Smooth muscle cell (in vitro differentiated cells): Measurements from ENCODE around the gene TXN. TPM values are rescaled to one million over a fixed set of nuclear protein-coding genes. Genes with fewer than 3 reads are reported as not detected.

Experiments used
- DNase-seq: peaks from one replicate; lab custom pipeline; 2025; ENCODE audit not compliant: unreplicated experiment; lab: John Stamatoyannopoulos, UW
- H2AFZ ChIP-seq: fragments of 200-600 bp; sonication (generic); 2 replicates; pipeline ENCODE4 v1.6.0; 2016; ENCODE audit warnings: antibody characterized with exemption, low read depth, mild to moderate bottlenecking
- H3F3A ChIP-seq: fragments of 200-600 bp; sonication (generic); 2 replicates; pipeline ENCODE4 v1.6.0; 2017; ENCODE audit warnings: antibody characterized with exemption, low read depth
- H3K27ac ChIP-seq: fragments of 200-600 bp; sonication (generic); 2 replicates; pipeline ENCODE4 v1.5.1; 2016; ENCODE audit warnings: low read depth, mild to moderate bottlenecking
- H3K27me3 ChIP-seq: fragments of 200-600 bp; sonication (generic); 2 replicates; pipeline ENCODE4 v1.6.1; 2016; ENCODE audit warnings: low read depth, mild to moderate bottlenecking
- H3K36me3 ChIP-seq: fragments of 200-600 bp; sonication (generic); 2 replicates; pipeline ENCODE4 v1.5.1; 2016; ENCODE audit warnings: low read depth
- H3K4me1 ChIP-seq: fragments of 200-600 bp; sonication (generic); 2 replicates; pipeline ENCODE4 v1.5.1; 2016; ENCODE audit warnings: low read depth
- H3K4me2 ChIP-seq: fragments of 200-600 bp; sonication (generic); 2 replicates; pipeline ENCODE4 v1.6.0; 2016; ENCODE audit warnings: mild to moderate bottlenecking
- H3K4me3 ChIP-seq: fragments of 200-600 bp; sonication (generic); 2 replicates; pipeline ENCODE4 v1.5.1; 2016; ENCODE audit warnings: mild to moderate bottlenecking
- H3K79me2 ChIP-seq: fragments of 200-600 bp; sonication (generic); 2 replicates; pipeline ENCODE4 v1.6.0; 2016; ENCODE audit warnings: low read depth, mild to moderate bottlenecking
- H3K9ac ChIP-seq: fragments of 200-600 bp; sonication (generic); 2 replicates; pipeline ENCODE4 v1.6.0; 2016; ENCODE audit warnings: low read depth
- H3K9me3 ChIP-seq: fragments of 200-600 bp; sonication (generic); replicated peaks from 2 replicates; pipeline ENCODE4 v1.5.1; 2016; ENCODE audit warnings: low read depth
- H4K20me1 ChIP-seq: fragments of 200-600 bp; sonication (generic); 2 replicates; pipeline ENCODE4 v1.6.0; 2016; ENCODE audit warnings: low read depth
- WGBS: methylation state at CpG from one replicate; pipeline ENCODE4 v1.1.7; 2016; ENCODE audit warnings: low lambda C conversion rate; 5-methylcytosine and 5-hydroxymethylcytosine counted together
- polyA plus RNA-seq: library from polyadenylated mRNA; unstranded; fragments of >200 nt; fragmentation: Nextera tagmentation; extraction: Ambion mirVana; gene quantifications from 2 replicates; pipeline ENCODE4 v1.2.1, GENCODE V29; 2016
- total RNA-seq: library from RNA; depleted of rRNA; stranded (reverse); fragments of >200 nt; gene quantifications from 2 replicates; pipeline ENCODE4 v1.2.3, GENCODE V29; 2014
- TF ChIP-seq, protein P1 (sequence below): fragments of 200-600 bp; sonication (generic); IDR thresholded peaks from 2 replicates; pipeline ENCODE4 v1.5.1; 2017; ENCODE audit warnings: borderline replicate concordance, mild to moderate bottlenecking, antibody characterized with exemption; ENCODE audit not compliant: insufficient read depth, poor library complexity, severe bottlenecking

TXN gene
- total and polyA plus RNA-seq, 2 experiments from 2014 or later = 394 to 426 TPM

DNA sequence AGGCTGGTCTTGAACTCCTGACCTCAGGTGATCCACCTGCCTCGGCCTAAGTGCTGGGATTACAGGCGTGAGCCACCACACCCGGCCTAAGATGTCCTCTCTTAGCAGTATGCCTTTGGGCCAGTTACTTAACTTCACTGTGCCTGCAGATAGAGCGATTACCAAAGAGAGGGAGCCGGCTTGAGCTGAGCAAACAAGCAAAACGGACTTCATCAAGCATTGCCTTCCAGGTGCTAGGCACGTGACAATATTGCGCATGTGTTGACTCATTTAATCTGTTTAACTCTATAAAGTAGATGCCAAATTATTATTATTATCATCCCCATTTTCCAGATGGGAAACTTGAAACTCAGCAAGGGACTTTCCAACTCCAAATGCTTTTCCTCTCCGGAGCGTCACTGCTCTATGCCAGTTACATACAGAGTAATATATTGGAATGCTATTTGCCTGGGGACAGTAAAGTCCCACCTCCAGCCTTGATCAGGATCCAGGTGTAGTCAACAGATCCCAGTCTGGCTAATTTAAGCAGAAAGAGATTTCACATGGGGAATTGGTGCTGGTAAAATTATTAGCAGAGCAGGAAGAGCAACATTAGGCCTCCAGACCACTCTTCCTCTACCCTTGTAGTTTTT, 42.8 kb downstream of the TXN start:
- Histone ChIP-seq H3K79me2 (no peaks in the 10 kb centered on the region), H3K9me3 (no peaks in the 10 kb centered on the region), H3K4me2 (no peak overlapping the region), H2AFZ (no peak overlapping the region), H3K27me3 (peaks cover 13% of the 10 kb centered on the region), H3F3A (no peaks in the 10 kb centered on the region), H3K27ac (no peak overlapping the region), H4K20me1 (no peaks in the 10 kb centered on the region), H3K4me1 (no peaks in the 10 kb centered on the region), H3K4me3 (no peak overlapping the region), H3K36me3 (no peaks in the 10 kb centered on the region), H3K9ac (no peak overlapping the region)
- DNase-seq = no peak
- TF ChIP-seq, protein P1, sequence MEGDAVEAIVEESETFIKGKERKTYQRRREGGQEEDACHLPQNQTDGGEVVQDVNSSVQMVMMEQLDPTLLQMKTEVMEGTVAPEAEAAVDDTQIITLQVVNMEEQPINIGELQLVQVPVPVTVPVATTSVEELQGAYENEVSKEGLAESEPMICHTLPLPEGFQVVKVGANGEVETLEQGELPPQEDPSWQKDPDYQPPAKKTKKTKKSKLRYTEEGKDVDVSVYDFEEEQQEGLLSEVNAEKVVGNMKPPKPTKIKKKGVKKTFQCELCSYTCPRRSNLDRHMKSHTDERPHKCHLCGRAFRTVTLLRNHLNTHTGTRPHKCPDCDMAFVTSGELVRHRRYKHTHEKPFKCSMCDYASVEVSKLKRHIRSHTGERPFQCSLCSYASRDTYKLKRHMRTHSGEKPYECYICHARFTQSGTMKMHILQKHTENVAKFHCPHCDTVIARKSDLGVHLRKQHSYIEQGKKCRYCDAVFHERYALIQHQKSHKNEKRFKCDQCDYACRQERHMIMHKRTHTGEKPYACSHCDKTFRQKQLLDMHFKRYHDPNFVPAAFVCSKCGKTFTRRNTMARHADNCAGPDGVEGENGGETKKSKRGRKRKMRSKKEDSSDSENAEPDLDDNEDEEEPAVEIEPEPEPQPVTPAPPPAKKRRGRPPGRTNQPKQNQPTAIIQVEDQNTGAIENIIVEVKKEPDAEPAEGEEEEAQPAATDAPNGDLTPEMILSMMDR = no peak
- WGBS = 95% methylated on average over 10 of the region's 10 CpGs

DNA sequence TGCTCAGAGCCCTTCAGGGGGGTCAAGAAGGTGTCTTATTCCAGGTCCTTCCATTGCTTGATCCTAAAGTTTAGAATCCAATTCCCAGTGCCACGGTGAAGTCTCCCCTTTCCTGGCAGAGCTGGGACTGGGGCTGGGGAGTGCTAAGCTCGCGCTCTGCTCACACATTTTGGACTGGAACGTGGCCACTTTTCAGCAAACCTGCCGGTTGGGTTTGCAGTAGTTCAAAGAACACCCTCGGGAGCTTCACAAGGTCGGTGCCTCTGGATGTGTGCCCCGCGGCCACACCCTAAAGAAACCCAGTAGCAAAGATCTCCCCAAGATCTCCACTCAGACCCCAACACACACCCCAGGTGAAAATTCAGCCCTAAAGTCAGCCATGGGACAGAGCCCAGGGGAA, 48.3 kb downstream of the TXN start, which contains the start of gene C9orf152:
Gene C9orf152 (minus strand): TSS at position 129 of the 400 bp plus-strand sequence. CDS start 580 bp downstream, outside the sequence.
- Histone ChIP-seq H3K4me2 (no peak within 1 kb of the TSS), H3K79me2 (no peaks in the 10 kb centered on the region), H3K27me3 (peaks cover 10% of the 10 kb centered on the region), H3K9ac (no peak within 1 kb of the TSS), H3F3A (no peaks in the 10 kb centered on the region), H3K36me3 (no peaks in the 10 kb centered on the region), H3K4me1 (no peaks in the 10 kb centered on the region), H4K20me1 (no peaks in the 10 kb centered on the region), H3K4me3 (no peak within 1 kb of the TSS), H3K9me3 (no peaks in the 10 kb centered on the region), H2AFZ (no peak within 1 kb of the TSS), H3K27ac (no peak within 1 kb of the TSS)
- TF ChIP-seq, protein P1 = no peak
- 89% methylated on average over 9 of the region's 9 CpGs for WGBS
- DNase-seq = no peak

DNA sequence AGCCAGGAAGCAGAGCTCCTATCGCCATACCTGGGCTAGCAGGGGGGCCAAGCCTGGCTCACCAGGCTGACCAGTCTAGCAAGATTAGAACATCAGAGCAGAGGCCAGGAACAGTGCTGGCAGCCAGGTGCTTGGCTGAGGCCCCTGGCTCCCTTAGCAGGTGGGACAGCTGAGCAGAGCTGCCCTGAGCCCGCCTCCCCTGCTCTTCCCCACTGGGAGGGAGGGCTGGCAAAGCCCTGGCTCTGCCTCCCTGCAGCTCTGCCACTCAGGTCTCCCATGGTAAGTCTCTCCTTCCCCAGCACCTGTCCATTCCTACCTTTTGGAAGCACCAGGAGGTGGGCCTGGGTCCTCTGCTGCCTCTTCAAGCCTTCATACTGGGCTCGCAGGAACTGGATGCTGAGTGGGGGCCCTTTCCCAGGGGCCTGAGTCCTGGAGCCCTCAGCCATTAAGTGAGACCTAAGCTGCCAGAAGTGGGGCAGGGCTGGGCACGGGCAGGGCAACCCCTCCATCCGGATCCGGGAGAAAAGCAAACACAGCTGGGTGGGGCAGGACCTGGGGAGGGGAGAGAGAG, 49.2 kb downstream of the TXN start:
- TF ChIP-seq, protein P1 = no peak
- 65% methylated on average over 6 of the region's 6 CpGs for WGBS

More for the DNA sequence above, 49.2 kb downstream of the TXN start:
- H3K27me3 ChIP-seq = peaks cover 10% of the 10 kb centered on the region
- H3K4me1 ChIP-seq = no peaks in the 10 kb centered on the region
- H2AFZ ChIP-seq = no peak overlapping the region
- H3K4me3 ChIP-seq = no peak overlapping the region
- H3K9me3 ChIP-seq = no peaks in the 10 kb centered on the region
- H3K9ac ChIP-seq = no peak overlapping the region
- no peak overlapping the region for H3K4me2 ChIP-seq
- DNase-seq = no peak
- no peaks in the 10 kb centered on the region for H3K36me3 ChIP-seq
- no peaks in the 10 kb centered on the region for H4K20me1 ChIP-seq
- H3K27ac ChIP-seq = no peak overlapping the region
- no peaks in the 10 kb centered on the region for H3K79me2 ChIP-seq
- no peaks in the 10 kb centered on the region for H3F3A ChIP-seq
